Adrenal gland (tissue), 12 donors: Measurements from ENCODE around the gene ERICH2. TPM values are rescaled to one million over a fixed set of nuclear protein-coding genes. Genes with fewer than 3 reads are reported as not detected.

Experiments used
- DNase-seq, 7 donors: peaks; one replicate each; pipeline ENCODE4 v3.0.0-alpha.2; 2019 to 2020
- H3K27ac ChIP-seq, 5 donors: fragments of 200-600 bp; sonication (generic) in 4 of 5; 1 replicate in 3 of 5; 2 replicates in 2 of 5; pipeline versions ENCODE4 v1.5.1 to v1.8.0; 2016 to 2020; ENCODE audit warnings: mild to moderate bottlenecking in 1 of 5
- H3K27me3 ChIP-seq: fragments of 200-600 bp; 2 replicates; pipeline ENCODE4 v1.8.0; 2021
- H3K36me3 ChIP-seq, 2 donors: fragments of 200-600 bp; replicated peaks in 1 of 2; 1 replicate in 1 of 2; 2 replicates in 1 of 2; pipeline versions ENCODE4 v1.5.1 to v1.8.0; 2018 to 2022
- H3K4me1 ChIP-seq, 2 donors: fragments of 200-600 bp; replicated peaks in 1 of 2; 1 replicate in 1 of 2; 2 replicates in 1 of 2; pipeline versions ENCODE4 v1.5.1 to v1.8.0; 2018 to 2021
- H3K4me3 ChIP-seq, 4 donors: fragments of 200-600 bp; sonication (generic) in 3 of 4; one replicate each; pipeline ENCODE4 v1.5.1; 2016 to 2018
- H3K9me3 ChIP-seq, 3 donors: fragments of 200-600 bp; sonication (generic) in 1 of 3; replicated peaks in 1 of 3; 1 replicate in 2 of 3; 2 replicates in 1 of 3; pipeline versions ENCODE4 v1.5.1 to v1.8.0; 2016 to 2021
- POLR2A ChIP-seq, 2 donors: fragments of 450-650 bp; IDR thresholded peaks; one replicate each; pipeline ENCODE4 v1.6.1; 2017; ENCODE audit warnings: antibody characterized with exemption in 2 of 2, mild to moderate bottlenecking in 2 of 2, moderate library complexity in 1 of 2
- WGBS, 4 donors: extraction: QIAGEN DNeasy Blood & Tissue Kit in 2 of 4; methylation state at CpG; one replicate each; pipeline versions ENCODE4 v1.1.5 to v1.1.7; 2013 to 2017; 5-methylcytosine and 5-hydroxymethylcytosine counted together
- intact Hi-C, 2 donors: fragments of 100-400 bp; cut with DNase I; formaldehyde crosslinking; loops; one replicate each; pipeline versions ENCODE4 v1.14.1 to v1.15.0; 2022 to 2023
- polyA plus RNA-seq, 3 donors: library from polyadenylated mRNA; stranded (reverse); fragments of 200-250 nt in 2 of 3; fragments of 350-450 nt in 1 of 3; fragmentation: Illumina TruSeq in 1 of 3; extraction: RNeasy Lipid Tissue Mini Kit (QIAGEN cat#74804) in 1 of 3; gene quantifications; one replicate each; pipeline ENCODE4 v1.2.3, GENCODE V29; 2013 to 2014
- total RNA-seq, 9 donors: library from RNA; depleted of rRNA in 4 of 9; stranded (reverse); fragments of >200 nt in 4 of 9; fragments of 120-200 nt in 1 of 9; fragmentation: NEBNext Ultra II Directional in 1 of 9; extraction: Animal tissue kit (Norgen Biotek cat#: 25700) in 1 of 9; gene quantifications; one replicate each; pipeline versions ENCODE4 v1.1.0 to v1.2.4, GENCODE V29; 2013 to 2023
- TF ChIP-seq, protein P1 (sequence below), 6 experiments: fragments of 450-650 bp in 4 of 6; fragments of 200-600 bp in 2 of 6; sonication (generic) in 1 of 6; IDR thresholded peaks; 1 replicate in 5 of 6; 2 replicates in 1 of 6; pipeline versions ENCODE4 v1.5.1 to v1.8.0; 2016 to 2021; ENCODE audit warnings: antibody characterized with exemption in 6 of 6, mild to moderate bottlenecking in 2 of 6, moderate library complexity in 1 of 6
- donor health status: healthy with polysubstance abuse.
- donor health status: Bipolar disorder and iron deficiency.
- donor health status: DM: yes; HTN: yes; CAD: no.
- donor health status: DM: no; HTN: no; CAD: no.
- donor health status: DM: no; HTN: no; CAD: no.
- donor health status: DM: yes; HTN: yes; CAD: no.

Gene ERICH2
- total and polyA plus RNA-seq, 12 donors, result 0.39 to 1.7 (median 0.97) TPM; not detected in 6

DNA sequence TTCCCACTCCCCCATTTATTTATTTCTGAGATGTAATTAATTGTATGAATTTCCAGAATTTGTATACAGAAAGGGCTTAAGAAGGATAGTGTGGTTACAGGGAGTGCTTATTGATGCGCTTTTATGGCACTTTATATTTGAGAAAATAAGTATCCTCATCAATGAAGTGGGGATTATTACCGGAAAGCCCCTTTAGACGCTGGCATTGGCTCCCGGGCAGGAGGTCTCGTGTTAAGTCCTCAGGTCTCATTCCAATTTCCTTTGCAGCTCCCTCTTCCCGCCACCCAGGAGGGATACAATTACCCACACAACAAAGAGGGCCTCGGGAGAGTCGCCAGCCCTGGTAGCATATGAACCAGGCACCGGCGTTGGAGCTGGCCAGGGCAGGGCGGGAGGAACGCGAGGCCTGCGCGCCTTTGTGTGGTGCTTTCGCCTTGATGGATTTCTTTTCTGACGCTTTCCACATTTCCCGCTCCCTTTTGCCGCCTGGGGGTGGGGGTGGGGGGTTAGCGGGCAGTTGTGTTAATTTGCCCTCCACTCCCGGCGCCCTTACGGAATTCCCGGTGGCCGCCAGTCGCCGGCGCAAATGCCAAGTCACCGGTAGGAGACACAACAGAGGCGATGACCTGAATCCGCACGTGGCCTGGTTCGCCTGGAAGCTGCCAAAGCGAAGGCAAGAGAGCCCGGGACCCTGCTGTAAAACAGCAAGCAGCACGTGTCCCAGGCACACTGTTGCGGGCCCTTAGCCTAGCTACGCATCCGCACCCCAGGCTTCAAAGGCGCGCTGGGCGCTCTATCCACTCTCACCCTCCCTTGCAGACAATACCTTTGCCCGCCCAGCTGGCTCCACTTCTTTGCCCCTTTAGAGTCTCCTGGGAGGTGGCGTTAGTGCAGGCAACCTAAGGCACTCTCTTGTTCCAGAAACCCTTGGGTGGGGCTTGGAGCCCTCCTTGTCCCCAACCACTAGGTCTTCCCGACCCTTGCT lies 49.8 kb downstream of the ERICH2 start:
- H3K27me3 ChIP-seq, result peaks cover 25% of the 10 kb centered on the region
- intact Hi-C loops, result loop anchor here (10.0 kb wide), 5 partner anchors 55 to 455 kb away; no protein-coding TSS in a partner anchor
- no peaks in the 10 kb centered on the region for H3K36me3 ChIP-seq
- WGBS, 4 donors, result 55 to 66% (median 59%) methylated on average over 21 to 45 of the region's 45 CpGs
- H3K27ac ChIP-seq, result no peak overlapping the region
- peaks cover 20 to 44% of the 10 kb centered on the region in 2 donors for H3K4me1 ChIP-seq
- no peak overlapping the region for H3K4me3 ChIP-seq
- DNase-seq, result no peak
- TF ChIP-seq, protein P1, sequence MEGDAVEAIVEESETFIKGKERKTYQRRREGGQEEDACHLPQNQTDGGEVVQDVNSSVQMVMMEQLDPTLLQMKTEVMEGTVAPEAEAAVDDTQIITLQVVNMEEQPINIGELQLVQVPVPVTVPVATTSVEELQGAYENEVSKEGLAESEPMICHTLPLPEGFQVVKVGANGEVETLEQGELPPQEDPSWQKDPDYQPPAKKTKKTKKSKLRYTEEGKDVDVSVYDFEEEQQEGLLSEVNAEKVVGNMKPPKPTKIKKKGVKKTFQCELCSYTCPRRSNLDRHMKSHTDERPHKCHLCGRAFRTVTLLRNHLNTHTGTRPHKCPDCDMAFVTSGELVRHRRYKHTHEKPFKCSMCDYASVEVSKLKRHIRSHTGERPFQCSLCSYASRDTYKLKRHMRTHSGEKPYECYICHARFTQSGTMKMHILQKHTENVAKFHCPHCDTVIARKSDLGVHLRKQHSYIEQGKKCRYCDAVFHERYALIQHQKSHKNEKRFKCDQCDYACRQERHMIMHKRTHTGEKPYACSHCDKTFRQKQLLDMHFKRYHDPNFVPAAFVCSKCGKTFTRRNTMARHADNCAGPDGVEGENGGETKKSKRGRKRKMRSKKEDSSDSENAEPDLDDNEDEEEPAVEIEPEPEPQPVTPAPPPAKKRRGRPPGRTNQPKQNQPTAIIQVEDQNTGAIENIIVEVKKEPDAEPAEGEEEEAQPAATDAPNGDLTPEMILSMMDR (IDR thresholded peaks at IDR 0.05), result no peak
- no peak for TF ChIP-seq POLR2A (IDR thresholded peaks at IDR 0.05)
- H3K9me3 ChIP-seq, result no peaks in the 10 kb centered on the region

DNA sequence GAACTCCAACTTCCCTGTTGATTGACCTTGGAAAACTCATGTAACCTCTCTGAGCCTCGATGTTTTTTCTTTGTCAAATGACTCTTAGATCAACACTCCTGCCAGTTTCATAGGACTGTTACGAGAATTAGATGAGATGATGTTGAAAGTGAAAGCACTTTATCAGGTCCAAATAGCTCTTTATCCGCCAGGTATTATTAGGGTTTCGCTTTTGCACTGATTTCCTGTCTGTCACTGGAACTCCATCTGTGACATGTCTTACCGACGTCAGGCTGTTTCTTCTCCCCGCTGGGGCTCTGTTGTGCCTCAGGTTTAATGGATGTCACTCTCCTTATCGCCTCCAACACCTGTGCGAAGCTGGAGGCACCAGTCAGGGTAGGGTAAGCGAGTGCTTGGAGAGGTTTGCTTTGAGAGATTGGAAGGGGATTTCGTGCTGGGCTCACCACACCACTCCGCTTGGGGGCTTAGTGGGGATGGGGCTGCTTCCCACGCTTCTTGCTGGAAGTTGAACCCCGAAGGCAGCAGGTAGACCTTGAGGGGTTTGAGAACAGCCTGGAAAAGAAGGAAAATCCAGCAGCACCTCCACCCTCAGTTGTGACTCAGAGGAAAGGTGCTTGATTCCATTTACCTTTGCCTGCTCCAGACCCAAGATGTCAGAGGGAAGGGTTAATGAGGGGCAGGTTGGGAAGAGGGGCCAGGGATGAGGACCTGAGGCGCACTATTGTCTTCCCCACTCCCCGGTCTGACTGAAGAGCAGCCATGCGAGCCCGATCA lies 50.8 kb downstream of the ERICH2 start:
- Histone ChIP-seq H3K27me3 (peaks cover 18% of the 10 kb centered on the region), H3K9me3 (no peaks in the 10 kb centered on the region), H3K4me3 (no peak overlapping the region), H3K4me1 (peaks cover 16 to 43% of the 10 kb centered on the region in 2 donors), H3K36me3 (no peaks in the 10 kb centered on the region), H3K27ac (no peak overlapping the region)
- no peak for DNase-seq
- intact Hi-C loops, result no loop called here
- TF ChIP-seq POLR2A (IDR thresholded peaks at IDR 0.05), result no peak
- TF ChIP-seq, protein P1 (IDR thresholded peaks at IDR 0.05), result no peak
- WGBS, 4 donors, result 53 to 56% (median 54%) methylated on average over 18 of the region's 18 CpGs

DNA sequence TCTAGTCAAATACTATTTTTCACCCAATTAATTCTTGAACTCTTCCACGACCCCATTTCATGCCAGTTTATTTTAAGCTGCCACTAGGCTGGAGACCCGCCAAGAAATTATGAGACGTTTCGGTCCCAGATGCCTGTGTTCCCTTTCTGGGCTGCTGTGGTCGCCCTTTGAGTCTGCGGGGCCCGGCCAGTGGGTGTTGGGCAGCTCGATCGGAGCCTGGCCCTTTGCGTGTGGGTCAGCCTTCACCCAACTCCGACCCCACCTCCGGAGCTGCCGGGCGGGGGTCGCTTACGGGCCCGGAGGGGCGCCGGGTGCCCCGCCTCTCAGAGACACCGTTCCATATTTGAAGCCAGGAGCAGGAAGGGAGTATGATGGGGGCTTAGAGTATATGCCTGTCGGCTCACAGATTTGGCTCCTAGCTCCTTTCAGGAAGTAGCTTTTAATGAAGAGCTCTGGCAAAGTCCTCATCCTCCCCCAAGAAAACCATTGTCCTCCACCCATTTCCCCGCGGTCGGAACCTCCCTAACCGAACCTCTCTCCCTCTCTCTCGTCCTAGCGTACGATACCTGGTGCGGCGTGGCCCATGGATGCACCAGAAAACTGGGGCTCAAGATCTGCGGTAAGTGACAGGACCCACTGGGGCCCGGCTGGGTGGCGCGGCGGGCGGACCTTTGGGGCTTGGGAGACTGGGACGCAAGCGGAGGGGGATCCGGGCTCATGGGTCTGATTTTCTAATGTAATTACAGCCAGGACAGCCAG lies 51.5 kb downstream of the ERICH2 start:
- peaks cover 11 to 37% of the 10 kb centered on the region in 2 donors for H3K4me1 ChIP-seq
- intact Hi-C loops, result no loop called here
- H3K27ac ChIP-seq, result no peak overlapping the region
- H3K27me3 ChIP-seq, result peaks cover 18% of the 10 kb centered on the region
- no peak for DNase-seq
- H3K36me3 ChIP-seq, result no peaks in the 10 kb centered on the region
- H3K4me3 ChIP-seq, result no peak overlapping the region
- WGBS, 4 donors, result 45 to 51% (median 47%) methylated on average over 26 to 40 of the region's 40 CpGs
- TF ChIP-seq, protein P1 (IDR thresholded peaks at IDR 0.05), result no peak
- TF ChIP-seq POLR2A (IDR thresholded peaks at IDR 0.05), result no peak
- H3K9me3 ChIP-seq, result no peaks in the 10 kb centered on the region
